Panc1 (cell line): ENCODE data around the gene MEGF9. TPM values are rescaled to one million over a fixed set of nuclear protein-coding genes. Genes with fewer than 3 reads are reported as not detected.

Source experiments
- ATAC-seq: fragments of 200-7000 bp; cut with Tn5 transposase; 2 replicates; pipeline ENCODE4 v1.9.1; 2020; ENCODE audit warnings: mild to moderate bottlenecking, moderate library complexity
- BruUV-seq: library from RNA; stranded (reverse); fragments of 400-500 nt; replicated peaks from 2 replicates; lab custom pipeline; 2021; lab: Mats Ljungman, UMichigan
- CTCF ChIA-PET: fragments of 300-600 bp; sonication (Branson Sonifier 250); formaldehyde crosslinking; loops from one replicate; lab custom pipeline; 2022; ENCODE audit warnings: antibody characterized with exemption; lab: Charles Lee
- POLR2A ChIA-PET: fragments of 300-600 bp; sonication (Branson Sonifier 250); formaldehyde crosslinking; loops from one replicate; lab custom pipeline; 2022; ENCODE audit warnings: antibody characterized with exemption; lab: Charles Lee
- DNase-seq: peaks from one replicate; pipeline ENCODE4 v3.0.0-alpha.2; 2010; ENCODE audit warnings: low read depth, low spot score
- H3K27ac ChIP-seq: 2 replicates; pipeline ENCODE4 v1.5.1; 2011; ENCODE audit warnings: mild to moderate bottlenecking, low read length, inconsistent platforms
- H3K27me3 ChIP-seq: fragments of 200-500 bp; sonication (Bioruptor generic); 2 replicates; pipeline ENCODE4 v1.6.0; 2014; ENCODE audit warnings: low read length, inconsistent platforms; ENCODE audit not compliant: control insufficient read depth, insufficient read depth
- H3K36me3 ChIP-seq: fragments of 200-500 bp; sonication (Bioruptor generic); 2 replicates; pipeline ENCODE4 v1.5.1; 2014; ENCODE audit warnings: inconsistent platforms, mild to moderate bottlenecking, low read length, moderate library complexity; ENCODE audit not compliant: control insufficient read depth, insufficient read depth
- H3K4me1 ChIP-seq: 2 replicates; pipeline ENCODE4 v1.5.1; 2011; ENCODE audit warnings: inconsistent platforms, mild to moderate bottlenecking, low read length, moderate library complexity; ENCODE audit not compliant: control insufficient read depth, insufficient read depth
- H3K4me3 ChIP-seq, 2 experiments: 2 replicates each; pipeline ENCODE4 v1.5.1; 2011 to 2012; ENCODE audit warnings: low read depth in 2 of 2, low read length in 2 of 2, mild to moderate bottlenecking in 2 of 2, inconsistent platforms in 1 of 2, moderate library complexity in 1 of 2
- H3K9me3 ChIP-seq: fragments of 200-500 bp; sonication (Bioruptor generic); 2 replicates; pipeline ENCODE4 v1.5.1; 2014; ENCODE audit warnings: low read depth, mild to moderate bottlenecking, inconsistent platforms, low read length, moderate library complexity; ENCODE audit not compliant: control insufficient read depth, insufficient read depth
- POLR2AphosphoS5 ChIP-seq: IDR thresholded peaks from 2 replicates; pipeline ENCODE4 v1.6.1; 2012; ENCODE audit warnings: mild to moderate bottlenecking, low read depth, low read length, moderate library complexity
- SIN3A ChIP-seq: IDR thresholded peaks from 2 replicates; pipeline ENCODE4 v1.6.1; 2012; ENCODE audit warnings: low read depth, mild to moderate bottlenecking, low read length, moderate library complexity, borderline replicate concordance; ENCODE audit not compliant: insufficient read depth
- TCF7L2 ChIP-seq: IDR thresholded peaks from 2 replicates; pipeline ENCODE4 v1.6.1; 2011; ENCODE audit warnings: mild to moderate bottlenecking, low read depth, low read length, inconsistent platforms
- in situ Hi-C: cut with HindIII; loops from 2 replicates; pipeline ENCODE4 v1.10.0; 2016; ENCODE audit warnings: low sequenced_read_pairs, low pct_unique_long_range_greater_than_20kb
- intact Hi-C: fragments of 100-400 bp; cut with micrococcal nuclease; formaldehyde crosslinking; loops from one replicate; pipeline ENCODE4 v1.10.0; 2022; ENCODE audit not compliant: unreplicated experiment
- total RNA-seq: library from RNA; stranded (reverse); gene quantifications from one replicate; pipeline ENCODE4 v1.2.1, GENCODE V29; 2021; ENCODE audit not compliant: unreplicated experiment
- TF ChIP-seq, protein P1 (sequence below): fragments of 450-650 bp; IDR thresholded peaks from 2 replicates; pipeline ENCODE4 v1.5.1; 2017; ENCODE audit warnings: mild to moderate bottlenecking
- TF ChIP-seq, protein P2 (sequence below), 2 experiments: IDR thresholded peaks; 2 replicates each; pipeline ENCODE4 v1.6.1; 2011 to 2012; ENCODE audit warnings: low read depth in 2 of 2, control low read depth in 1 of 2, low read length in 1 of 2, mild to moderate bottlenecking in 1 of 2, moderate library complexity in 1 of 2; ENCODE audit not compliant: insufficient read depth in 1 of 2

Gene MEGF9
- total RNA-seq, 1 experiment from 2014 or later, result 6.3 TPM

DNA sequence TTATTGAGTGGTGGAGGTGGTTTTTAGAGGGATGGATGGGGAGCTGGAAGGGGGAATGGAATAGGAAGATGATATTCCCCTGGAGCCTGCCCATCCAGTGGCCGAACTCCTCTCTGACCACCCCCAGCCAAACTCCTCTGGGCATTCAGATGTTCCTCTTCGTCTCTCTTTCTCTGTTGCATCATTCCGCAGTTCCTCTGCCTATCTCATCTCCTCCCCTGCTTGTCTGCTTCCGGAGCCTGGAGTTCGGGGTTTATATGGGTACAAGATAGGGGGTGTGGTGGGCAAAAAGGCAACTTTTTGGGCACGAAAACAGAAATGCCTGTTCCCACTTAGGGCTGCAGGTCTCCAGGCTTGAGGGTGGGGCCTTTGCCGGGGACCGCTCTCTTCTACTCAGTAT, 122.1 kb downstream of the MEGF9 start:
- BruUV-seq, result no TSS peak
- no peaks in the 10 kb centered on the region for H3K27me3 ChIP-seq
- intact Hi-C loops, result no loop called here
- no peak overlapping the region for H3K4me3 ChIP-seq
- ATAC-seq (no peak), DNase-seq (no peak)
- ChIA-PET POLR2A (no interaction called here), CTCF (no interaction called here)
- in situ Hi-C loops, result no loop called here
- H3K4me1 ChIP-seq, result no peaks in the 10 kb centered on the region
- no peaks in the 10 kb centered on the region for H3K9me3 ChIP-seq
- no peaks in the 10 kb centered on the region for H3K36me3 ChIP-seq
- TF ChIP-seq, protein P1, sequence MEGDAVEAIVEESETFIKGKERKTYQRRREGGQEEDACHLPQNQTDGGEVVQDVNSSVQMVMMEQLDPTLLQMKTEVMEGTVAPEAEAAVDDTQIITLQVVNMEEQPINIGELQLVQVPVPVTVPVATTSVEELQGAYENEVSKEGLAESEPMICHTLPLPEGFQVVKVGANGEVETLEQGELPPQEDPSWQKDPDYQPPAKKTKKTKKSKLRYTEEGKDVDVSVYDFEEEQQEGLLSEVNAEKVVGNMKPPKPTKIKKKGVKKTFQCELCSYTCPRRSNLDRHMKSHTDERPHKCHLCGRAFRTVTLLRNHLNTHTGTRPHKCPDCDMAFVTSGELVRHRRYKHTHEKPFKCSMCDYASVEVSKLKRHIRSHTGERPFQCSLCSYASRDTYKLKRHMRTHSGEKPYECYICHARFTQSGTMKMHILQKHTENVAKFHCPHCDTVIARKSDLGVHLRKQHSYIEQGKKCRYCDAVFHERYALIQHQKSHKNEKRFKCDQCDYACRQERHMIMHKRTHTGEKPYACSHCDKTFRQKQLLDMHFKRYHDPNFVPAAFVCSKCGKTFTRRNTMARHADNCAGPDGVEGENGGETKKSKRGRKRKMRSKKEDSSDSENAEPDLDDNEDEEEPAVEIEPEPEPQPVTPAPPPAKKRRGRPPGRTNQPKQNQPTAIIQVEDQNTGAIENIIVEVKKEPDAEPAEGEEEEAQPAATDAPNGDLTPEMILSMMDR, result no peak
- H3K27ac ChIP-seq, result no peak overlapping the region

DNA sequence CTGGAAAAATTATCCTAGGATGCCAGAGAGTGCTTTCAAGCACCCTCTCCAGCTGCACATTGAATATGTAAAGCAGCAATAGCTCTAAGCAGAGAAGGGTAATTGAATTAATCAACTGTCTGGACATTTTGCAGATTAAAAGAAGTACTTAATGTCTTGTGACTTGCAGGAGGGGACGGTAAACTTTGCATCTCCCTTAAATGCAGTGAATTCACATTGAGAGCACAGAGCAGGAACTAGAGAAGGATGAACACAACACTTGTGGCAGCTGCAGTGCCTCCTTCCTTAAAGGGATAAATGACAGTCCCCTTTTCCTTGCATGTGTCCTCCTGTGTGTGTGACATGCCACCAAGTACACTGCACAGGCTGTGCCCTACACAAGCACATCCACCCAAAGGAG, 126.9 kb downstream of the MEGF9 start:
- TF ChIP-seq, protein P1, result no peak
- no peak for TF ChIP-seq TCF7L2
- no peak for TF ChIP-seq SIN3A
- TF ChIP-seq, protein P2, sequence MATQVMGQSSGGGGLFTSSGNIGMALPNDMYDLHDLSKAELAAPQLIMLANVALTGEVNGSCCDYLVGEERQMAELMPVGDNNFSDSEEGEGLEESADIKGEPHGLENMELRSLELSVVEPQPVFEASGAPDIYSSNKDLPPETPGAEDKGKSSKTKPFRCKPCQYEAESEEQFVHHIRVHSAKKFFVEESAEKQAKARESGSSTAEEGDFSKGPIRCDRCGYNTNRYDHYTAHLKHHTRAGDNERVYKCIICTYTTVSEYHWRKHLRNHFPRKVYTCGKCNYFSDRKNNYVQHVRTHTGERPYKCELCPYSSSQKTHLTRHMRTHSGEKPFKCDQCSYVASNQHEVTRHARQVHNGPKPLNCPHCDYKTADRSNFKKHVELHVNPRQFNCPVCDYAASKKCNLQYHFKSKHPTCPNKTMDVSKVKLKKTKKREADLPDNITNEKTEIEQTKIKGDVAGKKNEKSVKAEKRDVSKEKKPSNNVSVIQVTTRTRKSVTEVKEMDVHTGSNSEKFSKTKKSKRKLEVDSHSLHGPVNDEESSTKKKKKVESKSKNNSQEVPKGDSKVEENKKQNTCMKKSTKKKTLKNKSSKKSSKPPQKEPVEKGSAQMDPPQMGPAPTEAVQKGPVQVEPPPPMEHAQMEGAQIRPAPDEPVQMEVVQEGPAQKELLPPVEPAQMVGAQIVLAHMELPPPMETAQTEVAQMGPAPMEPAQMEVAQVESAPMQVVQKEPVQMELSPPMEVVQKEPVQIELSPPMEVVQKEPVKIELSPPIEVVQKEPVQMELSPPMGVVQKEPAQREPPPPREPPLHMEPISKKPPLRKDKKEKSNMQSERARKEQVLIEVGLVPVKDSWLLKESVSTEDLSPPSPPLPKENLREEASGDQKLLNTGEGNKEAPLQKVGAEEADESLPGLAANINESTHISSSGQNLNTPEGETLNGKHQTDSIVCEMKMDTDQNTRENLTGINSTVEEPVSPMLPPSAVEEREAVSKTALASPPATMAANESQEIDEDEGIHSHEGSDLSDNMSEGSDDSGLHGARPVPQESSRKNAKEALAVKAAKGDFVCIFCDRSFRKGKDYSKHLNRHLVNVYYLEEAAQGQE (IDR thresholded peaks at IDR 0.05; ENCODE audit: insufficient read depth in 1 of 2, low read depth in 2 of 2, low read length in 1 of 2), result no peak
- TF ChIP-seq POLR2AphosphoS5, result no peak
- ATAC-seq, result no peak

More for the DNA sequence above, 126.9 kb downstream of the MEGF9 start:
- Histone ChIP-seq H3K27me3 (no peaks in the 10 kb centered on the region), H3K36me3 (no peaks in the 10 kb centered on the region), H3K27ac (no peak overlapping the region), H3K4me3 (no peak overlapping the region), H3K4me1 (no peaks in the 10 kb centered on the region), H3K9me3 (no peaks in the 10 kb centered on the region)
- BruUV-seq, result no TSS peak
- no peak for DNase-seq
- CTCF ChIA-PET, result no interaction called here
- in situ Hi-C loops, result no loop called here
- intact Hi-C loops, result no loop called here
- POLR2A ChIA-PET, result interaction anchor here (0.6 kb wide), 1 partner anchor 123 kb away, joined by 9 read pairs; no protein-coding TSS in a partner anchor
